ENCODE data around the gene RFPL2.

- TF ChIP-seq CTCF (IDR thresholded peaks at IDR 0.05; ENCODE audit: insufficient read depth, low read depth, low read length), result no peak
- no peak for TF ChIP-seq EZH2 (IDR thresholded peaks at IDR 0.05; ENCODE audit: insufficient read depth, low read length)
Observed at GRCh38 chr22:32177221-32177765, 27.6 kb downstream of the RFPL2 start.

Data from astrocyte (in vitro differentiated cells and primary cell).